Ishikawa (cell line): ENCODE measurements around the gene MIEF2.

Experiments used
- CEBPB ChIP-seq: IDR thresholded peaks from 2 replicates; pipeline ENCODE4 v1.6.1; 2012
- CREB1 ChIP-seq: IDR thresholded peaks from 2 replicates; pipeline ENCODE4 v1.6.1; 2012; ENCODE audit warnings: low read depth
- EP300 ChIP-seq: IDR thresholded peaks from 2 replicates; pipeline ENCODE4 v1.6.1; 2012; ENCODE audit warnings: borderline replicate concordance
- MAX ChIP-seq: IDR thresholded peaks from 2 replicates; pipeline ENCODE4 v1.6.1; 2012
- NFIC ChIP-seq: IDR thresholded peaks from 2 replicates; pipeline ENCODE4 v1.6.1; 2012
- RAD21 ChIP-seq: IDR thresholded peaks from 2 replicates; pipeline ENCODE4 v1.6.1; 2012; ENCODE audit warnings: low read depth
- REST ChIP-seq: IDR thresholded peaks from 2 replicates; pipeline ENCODE4 v1.6.1; 2012; ENCODE audit warnings: low read depth, mild to moderate bottlenecking
- TAF1 ChIP-seq: IDR thresholded peaks from 2 replicates; pipeline ENCODE4 v1.6.1; 2012; ENCODE audit warnings: low read depth, mild to moderate bottlenecking
- TCF12 ChIP-seq: IDR thresholded peaks from 2 replicates; pipeline ENCODE4 v1.6.1; 2012; ENCODE audit warnings: low read depth
- TEAD4 ChIP-seq: IDR thresholded peaks from 2 replicates; pipeline ENCODE4 v1.6.1; 2012
- YY1 ChIP-seq: IDR thresholded peaks from 2 replicates; pipeline ENCODE4 v1.6.1; 2012; ENCODE audit warnings: low read depth

GRCh38 chr17:18248811-18249210, 11.7 kb upstream of the MIEF2 start:
- TF ChIP-seq EP300 (no peak), YY1 (no peak), NFIC (no peak), REST (no peak), MAX (no peak), TAF1 (no peak), CEBPB (no peak), CREB1 (no peak), RAD21 (no peak), TCF12 (no peak), TEAD4 (no peak)
